Upper lobe of right lung (tissue), 1 donor: ENCODE data around the gene RPL3. TPM values are rescaled to one million over a fixed set of nuclear protein-coding genes. Genes with fewer than 3 reads are reported as not detected.
A peak's percentile ranks its signal among the peaks of the same experiment; 100 is the strongest.
"Not testable (repeated sequence)": the region's sequence is repeated elsewhere in the genome, so short reads cannot be mapped to it uniquely, and the experiment has no call there.

Experiments
- ATAC-seq: fragments of 200-7000 bp; cut with Tn5 transposase; one replicate; pipeline ENCODE4 v1.9.1; 2020; ENCODE audit warnings: mild to moderate bottlenecking, moderate library complexity
- DNase-seq: peaks from one replicate; pipeline ENCODE4 v3.0.0-alpha.2; 2020
- H3K27ac ChIP-seq: fragments of 200-600 bp; one replicate; pipeline ENCODE4 v1.8.0; 2022
- H3K27me3 ChIP-seq: fragments of 200-600 bp; one replicate; pipeline ENCODE4 v1.8.0; 2022; ENCODE audit warnings: mild to moderate bottlenecking
- H3K36me3 ChIP-seq: fragments of 200-600 bp; one replicate; pipeline ENCODE4 v1.8.0; 2022
- H3K4me1 ChIP-seq: fragments of 200-600 bp; one replicate; pipeline ENCODE4 v1.8.0; 2022
- H3K4me3 ChIP-seq: fragments of 200-600 bp; one replicate; pipeline ENCODE4 v1.8.0; 2022; ENCODE audit warnings: mild to moderate bottlenecking
- H3K9me3 ChIP-seq: fragments of 200-600 bp; one replicate; pipeline ENCODE4 v1.8.0; 2022
- CTCF ChIP-seq: fragments of 200-600 bp; IDR thresholded peaks from one replicate; pipeline ENCODE4 v1.8.0; 2022; ENCODE audit warnings: antibody characterized with exemption
- intact Hi-C: fragments of 100-400 bp; cut with DNase I; formaldehyde crosslinking; loops from one replicate; pipeline ENCODE4 v1.11.0; 2022
- total RNA-seq: library from RNA; stranded (reverse); fragmentation: NEBNext Ultra II Directional; extraction: Animal tissue kit (Norgen Biotek cat#: 25700); gene quantifications from one replicate; pipeline ENCODE4 v1.2.1, GENCODE V29; 2021
- donor health status: DM: no; HTN: yes; CAD: no; lungs with severe emphysema.

The RPL3 gene
- total RNA-seq, 1 donor from 2014 or later, result 1,573 TPM

GRCh38 chr22:39343259-39344045, 24.0 kb upstream of the RPL3 start:
- intact Hi-C loops, result no loop called here
- Histone ChIP-seq H3K27ac (no peak overlapping the region), H3K4me3 (no peak overlapping the region), H3K27me3 (no peaks in the 10 kb centered on the region), H3K36me3 (no peaks in the 10 kb centered on the region), H3K4me1 (no peaks in the 10 kb centered on the region), H3K9me3 (no peaks in the 10 kb centered on the region)
- ATAC-seq (peak; percentile 95), DNase-seq (peak; percentile 74)
- TF ChIP-seq CTCF, result peak; percentile 76

- Histone ChIP-seq H3K36me3 (no peaks in the 10 kb centered on the region), H3K27me3 (no peaks in the 10 kb centered on the region), H3K9me3 (no peaks in the 10 kb centered on the region), H3K4me3 (no peak overlapping the region), H3K27ac (no peak overlapping the region), H3K4me1 (no peaks in the 10 kb centered on the region)
- intact Hi-C loops, result no loop called here
- DNase-seq (no peak), ATAC-seq (no peak)
- no peak for TF ChIP-seq CTCF
Measured at GRCh38 chr22:39341179-39341578, 21.8 kb upstream of the RPL3 start.

GRCh38 chr22:39339775-39340174, 20.4 kb upstream of the RPL3 start:
- DNase-seq, H3K9me3 ChIP-seq, H3K4me3 ChIP-seq, H3K27ac ChIP-seq, H3K36me3 ChIP-seq, H3K4me1 ChIP-seq, H3K27me3 ChIP-seq, intact Hi-C loops, ATAC-seq: not testable (repeated sequence)

- Histone ChIP-seq H3K4me3 (no peak overlapping the region), H3K9me3 (no peaks in the 10 kb centered on the region), H3K4me1 (no peaks in the 10 kb centered on the region), H3K36me3 (no peaks in the 10 kb centered on the region), H3K27me3 (no peaks in the 10 kb centered on the region), H3K27ac (no peak overlapping the region)
- no peak for TF ChIP-seq CTCF
- no peak for ATAC-seq
- intact Hi-C loops, result no loop called here
- DNase-seq, result no peak
Measured at GRCh38 chr22:39336411-39336810, 17.0 kb upstream of the RPL3 start.

GRCh38 chr22:39332441-39333064, 13.1 kb upstream of the RPL3 start:
- Histone ChIP-seq H3K4me1 (no peaks in the 10 kb centered on the region), H3K36me3 (no peaks in the 10 kb centered on the region), H3K4me3 (no peak overlapping the region), H3K9me3 (no peaks in the 10 kb centered on the region), H3K27ac (peak overlapping the region; percentile 47), H3K27me3 (no peaks in the 10 kb centered on the region)
- TF ChIP-seq CTCF, result no peak
- intact Hi-C loops, result no loop called here
- DNase-seq (no peak), ATAC-seq (no peak)

GRCh38 chr22:39330553-39330952, 11.1 kb upstream of the RPL3 start:
- H3K27ac ChIP-seq, H3K4me3 ChIP-seq, H3K27me3 ChIP-seq, H3K4me1 ChIP-seq, intact Hi-C loops, DNase-seq, H3K9me3 ChIP-seq, ATAC-seq, H3K36me3 ChIP-seq: not testable (repeated sequence)
